H7 (cell line): Measurements from ENCODE around the gene SERTAD1. TPM values are rescaled to one million over a fixed set of nuclear protein-coding genes. Genes with fewer than 3 reads are reported as not detected.
"Not testable (repeated sequence)": the region's sequence is repeated elsewhere in the genome, so short reads cannot be mapped to it uniquely, and the experiment has no call there.

ENCODE experiments used
- DNase-seq: peaks from one replicate; pipeline ENCODE4 v3.0.0; 2012
- H3K27me3 ChIP-seq: 2 replicates; pipeline ENCODE4 v1.6.0; 2011; ENCODE audit warnings: mild to moderate bottlenecking, low read length; ENCODE audit not compliant: control insufficient read depth, insufficient read depth
- H3K36me3 ChIP-seq: replicated peaks from 2 replicates; pipeline ENCODE4 v1.5.1; 2011; ENCODE audit warnings: low read length; ENCODE audit not compliant: control insufficient read depth, insufficient read depth
- H3K4me3 ChIP-seq: 2 replicates; pipeline ENCODE4 v1.5.1; 2011; ENCODE audit warnings: low read depth, mild to moderate bottlenecking, control low read depth, low read length, moderate library complexity; ENCODE audit not compliant: insufficient read depth
- total RNA-seq: library from RNA; depleted of rRNA; stranded (reverse); fragments of >200 nt; shearing (Covaris generic); gene quantifications from 2 replicates; pipeline ENCODE4 v1.2.3, GENCODE V29; 2014

Gene SERTAD1
- total RNA-seq, 1 experiment from 2014 or later = 4.4 TPM

DNA sequence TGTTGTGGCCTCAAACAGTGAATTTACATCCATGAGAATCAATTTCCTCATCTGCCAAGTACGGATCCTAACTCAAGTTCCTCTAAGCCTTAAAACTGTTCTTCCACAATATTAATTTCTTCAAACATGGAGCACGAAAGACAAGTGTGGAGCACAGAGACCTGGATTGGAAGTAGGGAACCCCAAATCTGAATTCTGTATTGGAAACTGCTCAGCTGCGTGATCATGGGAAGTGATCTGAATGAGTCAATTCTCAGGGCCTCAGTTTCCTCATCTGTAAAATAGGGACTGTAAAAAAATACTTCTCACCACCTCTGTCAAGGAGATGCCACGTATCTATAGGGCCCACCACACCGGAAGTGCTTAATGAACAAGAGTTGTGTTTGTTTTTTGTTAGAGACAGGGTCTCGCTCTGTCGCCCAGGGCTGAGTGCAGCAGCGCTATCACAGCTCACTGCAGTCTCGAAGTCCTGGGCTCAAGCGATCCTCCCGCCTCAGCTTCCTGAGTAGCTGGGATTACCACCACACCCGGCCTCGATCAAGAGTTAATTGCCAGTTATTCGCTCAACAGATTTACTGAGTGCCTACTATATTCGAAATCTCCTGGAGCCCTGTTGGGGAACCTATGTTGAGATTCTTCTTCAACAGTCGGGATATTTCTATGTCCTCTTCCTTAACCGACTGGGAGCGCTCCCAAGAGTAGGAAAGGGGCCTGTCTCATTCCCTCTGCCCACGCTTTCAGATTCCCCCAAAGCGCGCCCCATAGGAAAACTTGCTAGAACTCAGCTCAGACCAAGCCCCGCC lies 16.7 kb upstream of the SERTAD1 start:
- peak; percentile 9 for DNase-seq
- peak overlapping the region; percentile 39 for H3K4me3 ChIP-seq
- peaks cover 11% of the 10 kb centered on the region for H3K36me3 ChIP-seq
- no peaks in the 10 kb centered on the region for H3K27me3 ChIP-seq

- peaks cover 11% of the 10 kb centered on the region for H3K36me3 ChIP-seq
- no peak overlapping the region for H3K4me3 ChIP-seq
- H3K27me3 ChIP-seq = no peaks in the 10 kb centered on the region
- DNase-seq = peak; percentile 16
Measured at GRCh38 chr19:40441719-40442253, 16.0 kb upstream of the SERTAD1 start.

DNA sequence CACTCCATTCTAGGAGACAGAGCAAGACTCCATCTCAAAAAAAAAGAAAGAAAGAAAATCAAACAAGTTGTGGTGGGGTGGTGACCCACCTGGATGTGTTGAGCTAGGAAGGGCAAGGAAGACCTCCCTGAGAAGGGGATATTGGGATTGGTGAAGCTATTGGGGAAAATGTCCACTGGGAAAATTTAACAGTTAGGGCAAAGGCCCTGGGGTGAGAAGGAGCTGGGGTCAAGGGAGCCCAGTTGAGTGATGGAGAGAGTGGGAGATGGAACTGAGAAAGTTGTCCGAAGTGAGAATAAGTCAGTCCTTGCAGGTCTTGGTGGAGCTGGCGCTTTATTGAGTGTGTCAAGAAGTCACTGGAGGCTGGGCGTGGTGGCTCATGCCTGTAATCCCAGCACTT lies 12.5 kb upstream of the SERTAD1 start:
- Histone ChIP-seq H3K4me3 (no peak overlapping the region), H3K27me3 (no peaks in the 10 kb centered on the region), H3K36me3 (peaks cover 11% of the 10 kb centered on the region)
- DNase-seq = peak; percentile 4

DNA sequence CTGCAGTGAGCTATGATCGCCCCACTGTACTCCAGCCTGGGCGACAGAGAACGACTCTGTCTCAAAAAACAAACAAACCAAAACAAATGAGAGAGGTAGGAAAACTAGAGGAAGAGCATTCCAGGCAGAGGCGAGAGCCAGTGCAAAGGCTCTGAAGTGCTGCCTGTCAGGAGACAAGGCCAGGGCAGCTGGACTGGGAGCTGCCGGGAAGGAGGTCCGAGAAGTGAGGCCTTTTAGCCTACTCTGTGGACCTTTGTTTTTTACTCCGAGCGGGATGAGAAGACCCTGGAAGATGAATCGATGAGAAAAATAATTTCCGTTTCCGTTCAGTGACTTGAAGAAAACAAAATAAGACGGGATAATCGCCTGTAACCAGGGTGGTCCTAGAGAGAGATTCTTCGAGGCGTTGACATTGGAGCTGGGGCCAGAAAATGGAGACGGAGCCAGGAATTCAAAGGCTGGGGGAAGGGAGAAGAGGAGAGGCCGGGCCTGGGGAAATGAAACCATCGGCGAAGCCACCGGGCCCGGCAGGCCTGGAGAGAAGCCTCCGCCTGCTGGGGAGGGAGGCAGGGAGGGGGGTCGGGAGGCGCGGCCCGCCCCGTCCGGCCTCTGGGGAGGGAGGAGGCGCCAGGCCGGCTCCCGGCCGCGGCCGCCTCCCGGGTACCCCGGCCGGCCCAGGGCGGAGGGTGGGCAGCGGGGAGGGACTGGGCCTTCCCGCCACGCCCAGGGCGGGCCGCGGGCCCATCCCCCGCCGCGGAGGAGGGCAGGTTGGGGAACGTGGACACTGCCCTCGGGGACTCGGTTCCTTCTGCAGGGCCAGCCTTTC lies 7.8 kb upstream of the SERTAD1 start:
- Histone ChIP-seq H3K36me3 (no peaks in the 10 kb centered on the region), H3K4me3 (peak overlapping the region; percentile 36), H3K27me3 (no peaks in the 10 kb centered on the region)
- DNase-seq = peak; percentile 97

- DNase-seq = peak; percentile 5
- H3K36me3 ChIP-seq, H3K27me3 ChIP-seq, H3K4me3 ChIP-seq: not testable (repeated sequence)
Measured at GRCh38 chr19:40432760-40433159, 7.0 kb upstream of the SERTAD1 start.

DNA sequence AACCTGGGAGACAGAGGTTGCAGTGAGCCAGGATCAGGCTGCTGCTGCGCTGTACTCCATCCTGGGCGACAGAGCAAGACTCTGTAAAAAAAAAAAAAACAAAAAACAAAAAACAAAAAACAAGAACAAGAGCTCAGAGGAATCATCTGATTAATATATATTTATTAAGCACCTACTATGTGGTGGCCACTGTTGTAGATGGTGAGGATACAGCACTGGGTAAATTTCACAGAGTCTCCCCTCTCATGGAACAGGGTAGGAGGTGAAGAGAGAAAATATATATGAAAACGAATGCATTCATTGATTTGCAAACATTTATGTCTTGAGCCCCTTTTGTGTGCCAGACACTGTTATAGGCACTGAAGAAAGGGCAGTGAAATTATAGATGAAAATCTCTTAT lies 5.9 kb upstream of the SERTAD1 start:
- Histone ChIP-seq H3K4me3 (no peak overlapping the region), H3K27me3 (no peaks in the 10 kb centered on the region), H3K36me3 (no peaks in the 10 kb centered on the region)
- DNase-seq = no peak

- H3K27me3 ChIP-seq, H3K4me3 ChIP-seq, DNase-seq, H3K36me3 ChIP-seq: not testable (repeated sequence)
Measured at GRCh38 chr19:40430242-40430641, 4.5 kb upstream of the SERTAD1 start.

DNA sequence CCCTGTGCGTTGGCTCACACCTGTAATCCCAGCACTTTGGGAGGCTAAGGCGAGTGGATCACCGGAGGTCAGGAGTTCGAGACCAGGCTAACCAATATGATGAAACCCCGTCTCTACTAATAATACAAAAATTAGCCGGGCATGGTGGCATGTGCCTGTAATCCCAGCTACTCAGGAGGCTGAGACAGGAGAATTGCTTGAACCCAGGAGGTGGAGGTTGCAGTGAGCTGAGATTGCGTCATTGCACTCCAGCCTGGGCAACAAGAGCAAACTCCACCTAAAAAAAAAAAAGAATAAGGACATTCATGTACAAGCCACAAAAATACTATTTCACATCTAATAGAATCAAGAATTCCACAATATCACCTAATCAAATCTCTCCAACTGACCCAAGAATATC lies 2.4 kb upstream of the SERTAD1 start:
- not testable (repeated sequence) for H3K27me3 ChIP-seq, DNase-seq, H3K4me3 ChIP-seq, H3K36me3 ChIP-seq

DNA sequence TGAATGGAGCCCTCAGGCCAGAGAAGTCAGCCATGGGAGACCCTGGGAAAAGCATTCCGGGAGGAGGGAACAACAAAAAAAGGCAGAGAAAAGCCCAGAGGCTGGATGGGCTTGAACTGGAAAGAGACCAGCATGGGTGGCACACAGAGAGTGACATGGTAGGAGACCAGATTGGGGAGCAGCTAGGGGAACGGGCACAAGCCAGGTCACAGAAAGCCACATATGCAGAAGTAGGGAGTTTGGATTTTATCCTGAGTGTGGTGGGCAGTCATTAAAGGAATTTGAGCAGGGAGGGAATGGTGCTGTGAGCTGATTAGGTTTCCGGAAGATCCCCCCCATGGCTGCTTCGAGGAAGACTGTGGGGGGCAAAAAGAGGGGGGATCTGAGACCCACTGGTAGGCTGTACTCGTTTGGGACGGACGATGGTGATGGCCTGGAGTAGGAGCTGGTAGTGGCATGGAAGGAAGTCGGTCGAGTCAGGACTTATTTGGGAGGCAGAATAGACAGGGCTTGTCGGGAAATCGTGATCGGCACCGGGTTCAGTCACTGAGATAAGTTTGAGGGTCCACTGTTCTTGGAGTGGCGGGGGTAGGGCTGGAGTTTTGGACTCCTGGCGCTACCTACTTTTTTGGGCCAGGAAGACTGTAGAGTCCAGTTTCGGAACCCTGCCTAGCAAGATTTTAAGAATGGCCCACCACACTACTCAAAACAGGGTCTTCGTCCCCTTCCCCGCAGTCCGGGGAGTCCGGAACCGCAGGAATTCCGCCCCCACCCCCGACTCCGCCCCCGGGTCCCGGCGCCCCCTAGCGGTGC lies 949 bp downstream of the SERTAD1 start:
- Histone ChIP-seq H3K4me3 (peak overlapping the region; percentile 77), H3K27me3 (no peaks in the 10 kb centered on the region), H3K36me3 (no peaks in the 10 kb centered on the region)
- no peak for DNase-seq

- Histone ChIP-seq H3K36me3 (no peaks in the 10 kb centered on the region), H3K27me3 (no peaks in the 10 kb centered on the region), H3K4me3 (no peak overlapping the region)
- DNase-seq = no peak
Measured at GRCh38 chr19:40423938-40424337, 1.9 kb downstream of the SERTAD1 start.

GRCh38 chr19:40422748-40423566 lies 2.8 kb downstream of the SERTAD1 start:
- DNase-seq = peak; percentile 25
- no peaks in the 10 kb centered on the region for H3K36me3 ChIP-seq
- no peak overlapping the region for H3K4me3 ChIP-seq
- no peaks in the 10 kb centered on the region for H3K27me3 ChIP-seq

GRCh38 chr19:40421993-40422747 lies 3.6 kb downstream of the SERTAD1 start:
- no peaks in the 10 kb centered on the region for H3K36me3 ChIP-seq
- H3K4me3 ChIP-seq = no peak overlapping the region
- no peaks in the 10 kb centered on the region for H3K27me3 ChIP-seq
- peak; percentile 17 for DNase-seq
